IMR-90 (cell line): ENCODE data around the gene CEP68. TPM values are rescaled to one million over a fixed set of nuclear protein-coding genes. Genes with fewer than 3 reads are reported as not detected.

Experiments
- ATAC-seq: fragments of 200-7000 bp; cut with Tn5 transposase; 2 replicates; pipeline ENCODE4 v1.9.1; 2020; ENCODE audit warnings: low read depth, mild to moderate bottlenecking, moderate library complexity
- BruUV-seq: library from RNA; stranded (reverse); fragments of 400-500 nt; replicated peaks from 2 replicates; lab custom pipeline; 2021; lab: Mats Ljungman, UMichigan
- CTCF ChIA-PET: fragments of 300-600 bp; formaldehyde crosslinking; extraction: SDS; loops from one replicate; lab custom pipeline; 2021; ENCODE audit warnings: antibody characterized with exemption; lab: Yijun Ruan, JAX
- POLR2A ChIA-PET: fragments of 300-600 bp; sonication (Branson Sonifier 250); formaldehyde crosslinking; loops from one replicate; lab custom pipeline; 2022; ENCODE audit warnings: antibody characterized with exemption; ENCODE audit not compliant: unreplicated experiment; lab: Charles Lee
- DNase-seq: peaks from one replicate; pipeline ENCODE4 v3.0.0; 2013
- H2AFZ ChIP-seq: replicated peaks from 2 replicates; pipeline ENCODE3; 2013; ENCODE audit warnings: low read length, mild to moderate bottlenecking; ENCODE audit not compliant: poor library complexity
- H2AK5ac ChIP-seq: 2 replicates; pipeline ENCODE4 v1.6.1; 2013; ENCODE audit warnings: low read depth, low read length, inconsistent platforms
- H2AK9ac ChIP-seq: replicated peaks from 2 replicates; pipeline ENCODE3; 2013; ENCODE audit warnings: mild to moderate bottlenecking, low read depth, low read length, moderate library complexity; ENCODE audit not compliant: poor library complexity
- H2BK120ac ChIP-seq: 2 replicates; pipeline ENCODE4 v1.6.1; 2013; ENCODE audit warnings: low read depth, low read length, inconsistent platforms
- H2BK15ac ChIP-seq: 3 replicates; pipeline ENCODE4 v1.6.1; 2013; ENCODE audit warnings: low read depth, low read length, inconsistent platforms
- H2BK20ac ChIP-seq: 2 replicates; pipeline ENCODE4 v1.6.1; 2013; ENCODE audit warnings: low read depth, mild to moderate bottlenecking, inconsistent platforms, low read length, moderate library complexity
- H2BK5ac ChIP-seq: 2 replicates; pipeline ENCODE4 v1.6.1; 2013; ENCODE audit warnings: mild to moderate bottlenecking, low read depth, low read length, inconsistent platforms; ENCODE audit not compliant: poor library complexity, severe bottlenecking
- H3K14ac ChIP-seq: replicated peaks from 2 replicates; pipeline ENCODE4 v1.6.1; 2013; ENCODE audit warnings: low read depth, low read length, inconsistent platforms
- H3K18ac ChIP-seq: 2 replicates; pipeline ENCODE4 v1.6.1; 2013; ENCODE audit warnings: low read depth, low read length, control low read depth
- H3K23ac ChIP-seq: 2 replicates; pipeline ENCODE4 v1.6.1; 2013; ENCODE audit warnings: low read depth, low read length, inconsistent platforms
- H3K27ac ChIP-seq: 2 replicates; pipeline ENCODE4 v1.5.1; 2013; ENCODE audit warnings: mild to moderate bottlenecking, control low read depth, low read length; ENCODE audit not compliant: insufficient read depth
- H3K27me3 ChIP-seq: 2 replicates; pipeline ENCODE4 v1.6.1; 2013; ENCODE audit warnings: low read length; ENCODE audit not compliant: control insufficient read depth, insufficient read depth
- H3K36me3 ChIP-seq: 2 replicates; pipeline ENCODE4 v1.6.1; 2013; ENCODE audit warnings: low read length, mixed read lengths; ENCODE audit not compliant: control insufficient read depth, insufficient read depth
- H3K4ac ChIP-seq: 2 replicates; pipeline ENCODE4 v1.6.1; 2013; ENCODE audit warnings: low read depth, low read length, inconsistent platforms
- H3K4me1 ChIP-seq: 2 replicates; pipeline ENCODE4 v1.6.1; 2013; ENCODE audit warnings: low read length, mixed read lengths; ENCODE audit not compliant: control insufficient read depth, insufficient read depth
- H3K4me2 ChIP-seq: 2 replicates; pipeline ENCODE4 v1.6.1; 2013; ENCODE audit warnings: low read depth, mild to moderate bottlenecking, control low read depth, low read length, moderate library complexity
- H3K4me3 ChIP-seq: 2 replicates; pipeline ENCODE4 v1.5.1; 2013; ENCODE audit warnings: low read depth, mild to moderate bottlenecking, control low read depth, low read length, moderate library complexity; ENCODE audit not compliant: insufficient read depth
- H3K56ac ChIP-seq: 2 replicates; pipeline ENCODE4 v1.6.1; 2013; ENCODE audit warnings: low read length, inconsistent platforms; ENCODE audit not compliant: insufficient read depth; ENCODE audit errors: extremely low read depth
- H3K79me1 ChIP-seq, 2 experiments: 2 replicates each; pipeline ENCODE4 v1.6.1; 2013; ENCODE audit warnings: low read length in 2 of 2, inconsistent platforms in 1 of 2, low read depth in 1 of 2
- H3K9ac ChIP-seq: 2 replicates; pipeline ENCODE4 v1.6.1; 2013; ENCODE audit warnings: low read depth, low read length, control low read depth
- H3K9me1 ChIP-seq: 2 replicates; pipeline ENCODE4 v1.6.1; 2013; ENCODE audit warnings: low read length, inconsistent platforms; ENCODE audit not compliant: insufficient read depth
- H3K9me3 ChIP-seq: 2 replicates; pipeline ENCODE4 v1.6.1; 2013; ENCODE audit warnings: low read length; ENCODE audit not compliant: control insufficient read depth, insufficient read depth
- H4K20me1 ChIP-seq: 2 replicates; pipeline ENCODE4 v1.6.1; 2013; ENCODE audit warnings: low read length, inconsistent platforms; ENCODE audit not compliant: insufficient read depth
- H4K5ac ChIP-seq: 2 replicates; pipeline ENCODE4 v1.6.1; 2013; ENCODE audit warnings: mild to moderate bottlenecking, low read depth, low read length, control low read depth
- H4K8ac ChIP-seq, 2 experiments: 2 replicates each; pipeline ENCODE4 v1.6.1; 2013; ENCODE audit warnings: low read depth in 2 of 2, low read length in 2 of 2, control low read depth in 1 of 2, inconsistent platforms in 1 of 2
- H4K91ac ChIP-seq: 2 replicates; pipeline ENCODE4 v1.6.1; 2013; ENCODE audit warnings: low read depth, low read length, inconsistent platforms; ENCODE audit not compliant: insufficient read depth
- BHLHE40 ChIP-seq: fragments of 150-350 bp; IDR thresholded peaks from 2 replicates; pipeline ENCODE4 v1.6.1; 2016; ENCODE audit warnings: mild to moderate bottlenecking, low read depth, low read length
- CEBPB ChIP-seq: IDR thresholded peaks from 2 replicates; pipeline ENCODE4 v1.6.1; 2012; ENCODE audit warnings: low read depth, low read length, improper control_type of control experiment
- FOS ChIP-seq: fragments of 150-350 bp; IDR thresholded peaks from 2 replicates; pipeline ENCODE4 v1.6.1; 2016; ENCODE audit warnings: low read depth, low read length
- MAZ ChIP-seq: IDR thresholded peaks from 2 replicates; pipeline ENCODE4 v1.6.1; 2012; ENCODE audit warnings: low read depth, mild to moderate bottlenecking, low read length, improper control_type of control experiment, moderate library complexity, borderline replicate concordance
- WGBS, 2 experiments: methylation state at CpG; one replicate each; pipeline versions ENCODE4 v1.1.5 to v1.1.7; 2013; ENCODE audit warnings: missing lambda C conversion rate in 2 of 2; ENCODE audit not compliant: insufficient read length in 1 of 2; ENCODE audit errors: extremely low coverage in 2 of 2; 5-methylcytosine and 5-hydroxymethylcytosine counted together
- dilution Hi-C: fragments of 300-500 bp; cut with HindIII; formaldehyde crosslinking; loops from one replicate; pipeline ENCODE4 v1.14.3; 2018; ENCODE audit warnings: low sequenced_read_pairs; ENCODE audit not compliant: unreplicated experiment
- in situ Hi-C: fragments of 300-500 bp; cut with MboI; formaldehyde crosslinking; loops from 3 replicates; pipeline ENCODE4 v1.14.3; 2019; ENCODE audit warnings: low sequenced_read_pairs, inconsistent platforms, mixed read lengths
- intact Hi-C: fragments of 100-400 bp; cut with micrococcal nuclease; formaldehyde crosslinking; loops from 2 replicates; pipeline ENCODE4 v1.10.0; 2022
- polyA plus RNA-seq, 3 experiments: library from polyadenylated mRNA; depleted of rRNA; stranded (reverse); fragments of >200 nt; gene quantifications; 2 replicates each; pipeline ENCODE4 v1.2.3, GENCODE V29; 2012; ENCODE audit warnings: low replicate concordance in 1 of 3
- total RNA-seq: library from RNA; depleted of rRNA; stranded (reverse); fragments of >200 nt; gene quantifications from 2 replicates; pipeline ENCODE4 v1.2.3, GENCODE V29; 2012

Gene CEP68
- total and polyA plus RNA-seq, 2 of the 4 experiments (the other 2 are of a cell fraction) = 5.5 to 5.6 TPM

GRCh38 chr2:65076345-65076710, 20.1 kb downstream of the CEP68 start:
- H4K8ac ChIP-seq = no peak overlapping the region
- peak overlapping the region; percentile 5 for H3K14ac ChIP-seq
- CTCF ChIA-PET = no interaction called here
- peak; percentile 79 for ATAC-seq
- no peak overlapping the region for H2AFZ ChIP-seq
- no peak overlapping the region for H3K4me3 ChIP-seq
- H3K27ac ChIP-seq = peak overlapping the region; percentile 24; the same call in 1 of the 2 replicates
- no peak overlapping the region for H3K4ac ChIP-seq
- peaks cover 16% of the 10 kb centered on the region for H3K4me1 ChIP-seq
- H3K23ac ChIP-seq = peak overlapping the region; percentile 1
- no peak overlapping the region for H3K18ac ChIP-seq
- H3K27me3 ChIP-seq = no peaks in the 10 kb centered on the region
- no peaks in the 10 kb centered on the region for H3K9me3 ChIP-seq
- TF ChIP-seq FOS = peak; percentile 47; the same call in 1 of the 2 replicates
- no peak for TF ChIP-seq CEBPB
- no peak for TF ChIP-seq MAZ
- TF ChIP-seq BHLHE40 = 0 out of 2 replicates have a peak, but pooled peaks have one; percentile 18
- H2AK9ac ChIP-seq = no peak overlapping the region
- POLR2A ChIA-PET = no interaction called here
- DNase-seq = peak; percentile 84
- no peak overlapping the region for H3K56ac ChIP-seq
- H2BK120ac ChIP-seq = no peak overlapping the region
- peaks cover 51% of the 10 kb centered on the region for H4K20me1 ChIP-seq
- peak overlapping the region; percentile 17; the same call in 1 of the 2 replicates for H2AK5ac ChIP-seq
- in situ Hi-C loops = no loop called here
- no peak overlapping the region for H4K5ac ChIP-seq
- BruUV-seq = no TSS peak
- dilution Hi-C loops = no loop called here
- H2BK5ac ChIP-seq = peak overlapping the region; percentile 30
- peaks cover 50% of the 10 kb centered on the region for H3K36me3 ChIP-seq
- no peak overlapping the region for H3K9ac ChIP-seq
- peaks cover 20 to 71% of the 10 kb centered on the region in 2 experiments for H3K79me1 ChIP-seq
- no peak overlapping the region; the same call in 1 of the 2 replicates for H2BK20ac ChIP-seq
- WGBS, 2 experiments = no CpG with 5 or more reads among the region's 7 CpGs
- H4K91ac ChIP-seq = 0 out of 2 replicates have a peak overlapping the region, but pooled peaks have one; percentile 17
- peaks cover 13% of the 10 kb centered on the region for H3K9me1 ChIP-seq
- H3K4me2 ChIP-seq = peak overlapping the region; percentile 36
- intact Hi-C loops = no loop called here
- no peak overlapping the region for H2BK15ac ChIP-seq
